NCI-H460 (cell line): ENCODE data around the gene GAREM1. TPM values are rescaled to one million over a fixed set of nuclear protein-coding genes. Genes with fewer than 3 reads are reported as not detected.

Experiments
- DNase-seq: peaks from one replicate; pipeline ENCODE4 v3.0.0-alpha.2; 2016; ENCODE audit warnings: low read depth; ENCODE audit errors: extremely low read depth
- small RNA-seq, 2 experiments: library from RNA; depleted of rRNA; stranded (forward); fragments of <200 nt; gene quantifications; one replicate each; pipeline ENCODE3, GENCODE V24; 2014
- total RNA-seq: library from RNA; depleted of rRNA; stranded (reverse); fragments of >200 nt; shearing (Covaris generic); gene quantifications from 2 replicates; pipeline ENCODE4 v1.2.3, GENCODE V29; 2014

The GAREM1 gene
- total RNA-seq, 1 experiment from 2014 or later, result 9.5 TPM

GRCh38 chr18:32213693-32214092 is 257.0 kb downstream of the GAREM1 start:
- no peak for DNase-seq

Small RNA genes lying within 50 kb of the gene (small RNA-seq; reads per million reads assigned to genes)
- gene RF00019, result 0 reads per million in 2 experiments
